Measurements from ENCODE around the gene CCSER1.

DNA sequence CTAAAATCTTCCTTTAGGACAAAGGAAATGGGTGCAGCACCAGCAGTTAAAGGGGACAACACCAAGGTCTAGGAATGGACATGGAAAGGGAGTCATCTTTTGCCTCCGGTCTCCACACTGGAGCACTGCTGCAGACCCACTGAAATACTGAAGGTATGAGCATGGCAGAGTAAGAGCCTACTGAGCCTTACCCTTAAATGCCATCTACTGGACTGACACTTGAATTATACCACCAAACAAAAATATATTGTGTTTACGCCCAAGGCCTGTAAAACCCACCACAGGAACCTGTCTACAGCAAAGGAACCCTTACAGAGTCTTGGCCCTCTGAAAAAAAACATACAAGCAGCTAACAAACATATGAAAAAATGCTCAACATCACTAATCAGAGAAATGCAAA, 443.4 kb downstream of the CCSER1 start:
- TF ChIP-seq, protein P1, sequence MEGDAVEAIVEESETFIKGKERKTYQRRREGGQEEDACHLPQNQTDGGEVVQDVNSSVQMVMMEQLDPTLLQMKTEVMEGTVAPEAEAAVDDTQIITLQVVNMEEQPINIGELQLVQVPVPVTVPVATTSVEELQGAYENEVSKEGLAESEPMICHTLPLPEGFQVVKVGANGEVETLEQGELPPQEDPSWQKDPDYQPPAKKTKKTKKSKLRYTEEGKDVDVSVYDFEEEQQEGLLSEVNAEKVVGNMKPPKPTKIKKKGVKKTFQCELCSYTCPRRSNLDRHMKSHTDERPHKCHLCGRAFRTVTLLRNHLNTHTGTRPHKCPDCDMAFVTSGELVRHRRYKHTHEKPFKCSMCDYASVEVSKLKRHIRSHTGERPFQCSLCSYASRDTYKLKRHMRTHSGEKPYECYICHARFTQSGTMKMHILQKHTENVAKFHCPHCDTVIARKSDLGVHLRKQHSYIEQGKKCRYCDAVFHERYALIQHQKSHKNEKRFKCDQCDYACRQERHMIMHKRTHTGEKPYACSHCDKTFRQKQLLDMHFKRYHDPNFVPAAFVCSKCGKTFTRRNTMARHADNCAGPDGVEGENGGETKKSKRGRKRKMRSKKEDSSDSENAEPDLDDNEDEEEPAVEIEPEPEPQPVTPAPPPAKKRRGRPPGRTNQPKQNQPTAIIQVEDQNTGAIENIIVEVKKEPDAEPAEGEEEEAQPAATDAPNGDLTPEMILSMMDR (conservative IDR thresholded peaks at IDR 0.05; ENCODE audit: low read length) = 0 out of 2 replicates have a peak, but pooled peaks have one; percentile 11
- TF ChIP-seq EZH2phosphoT487 (IDR thresholded peaks at IDR 0.05; ENCODE audit: borderline replicate concordance) = no peak

Measured in Loucy (cell line).